Stimulated activated CD4-positive, alpha-beta T cell treated with anti-CD3 and anti-CD28 coated beads, Interleukin-15, amount 100 ng/mL, for 1 hour (primary cell): ENCODE measurements around the gene PROK2.
A peak's percentile ranks its signal among the peaks of the same experiment; 100 is the strongest.

Source experiments
- DNase-seq, 2 donors: peaks; one replicate each; pipeline ENCODE4 v3.0.0-alpha.2; 2020; ENCODE audit warnings: low read depth in 1 of 2, low spot score in 1 of 2

The PROK2 gene, protein sequence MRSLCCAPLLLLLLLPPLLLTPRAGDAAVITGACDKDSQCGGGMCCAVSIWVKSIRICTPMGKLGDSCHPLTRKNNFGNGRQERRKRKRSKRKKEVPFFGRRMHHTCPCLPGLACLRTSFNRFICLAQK

GRCh38 chr3:71784914-71785531, at the start of gene PROK2:
PROK2 (minus strand) TSS chr3:71785148; CDS start chr3:71785052, 96 bp downstream.
- peak in 1 of 2 donors; percentile 25 for DNase-seq

- DNase-seq = no peak
Measured at GRCh38 chr3:71831599-71831998, 46.7 kb upstream of the PROK2 start.

DNA sequence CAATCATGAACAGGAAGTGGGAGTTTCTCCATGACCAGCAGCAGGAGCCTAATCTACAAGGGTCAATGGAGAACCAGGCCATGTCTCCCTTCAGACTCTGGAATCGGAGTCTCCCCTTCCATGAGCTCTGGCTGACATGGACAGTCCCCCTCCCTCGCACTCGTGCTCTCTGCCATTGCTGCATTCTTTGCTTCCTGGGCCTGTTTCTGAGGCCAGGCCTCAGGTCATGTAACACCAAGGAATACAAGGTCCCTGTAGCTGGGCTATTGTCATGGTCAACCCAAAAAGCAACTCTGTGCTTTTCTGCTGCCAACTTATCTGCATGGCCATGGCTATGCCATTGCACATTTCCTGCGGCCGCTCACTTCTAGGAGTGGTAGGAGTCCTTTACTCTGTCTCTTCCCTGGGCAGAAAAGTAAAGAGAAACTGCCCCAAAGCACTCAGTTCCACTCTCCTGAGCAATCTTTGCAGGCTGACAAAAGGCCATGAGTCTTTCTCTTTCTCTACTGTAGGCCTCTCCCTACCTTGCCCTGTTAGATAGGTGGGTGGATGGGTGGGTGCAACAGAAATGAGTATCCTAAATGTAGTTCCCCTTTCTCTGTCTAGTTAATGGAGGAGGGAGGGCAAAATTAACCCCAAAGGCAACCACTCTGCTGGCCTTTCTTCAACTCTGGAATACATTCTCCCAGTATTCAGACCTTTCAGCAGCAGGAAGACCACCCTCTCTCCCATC, 40.8 kb upstream of the PROK2 start:
- DNase-seq = no peak

- DNase-seq = no peak
Measured at GRCh38 chr3:71821116-71821515, 36.2 kb upstream of the PROK2 start.

DNA sequence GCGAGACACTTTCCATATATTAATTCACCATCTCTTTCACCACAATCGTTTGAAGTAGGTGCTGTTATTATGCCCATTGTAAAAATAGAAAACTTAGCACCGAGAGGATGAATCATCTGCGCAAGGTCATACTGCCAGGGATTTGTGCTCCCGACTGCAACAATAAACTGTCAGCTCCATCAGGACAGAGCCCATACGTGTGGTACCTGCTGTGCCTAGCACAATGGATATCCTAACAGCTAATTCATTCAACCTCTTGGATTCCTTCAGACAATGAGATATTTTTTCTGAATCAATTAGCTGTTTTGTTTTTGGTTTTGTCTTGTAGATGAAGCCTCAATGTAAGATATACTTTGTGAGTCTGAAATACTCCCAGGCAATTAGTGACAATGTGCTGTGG, 32.3 kb upstream of the PROK2 start:
- no peak for DNase-seq

DNA sequence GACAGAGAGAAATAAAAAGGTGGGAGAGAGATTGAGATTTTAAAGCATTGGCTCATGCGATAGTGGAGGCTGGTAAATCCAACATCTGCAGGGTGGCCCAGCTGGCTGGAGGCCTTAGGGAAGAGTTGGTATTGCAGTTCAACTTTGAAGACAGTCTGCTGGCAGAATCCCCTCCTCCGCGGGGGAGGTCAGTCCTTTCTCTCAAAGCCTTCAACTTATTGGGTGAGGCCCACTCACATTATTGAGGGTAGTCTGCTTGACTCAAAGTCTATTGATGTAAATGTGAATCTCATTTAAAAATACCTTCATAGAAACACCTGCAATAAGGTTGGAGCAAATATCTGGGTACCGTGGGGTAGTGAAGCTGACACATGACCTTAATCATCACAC, 31.8 kb upstream of the PROK2 start:
- no peak for DNase-seq

- DNase-seq = no peak
Measured at GRCh38 chr3:71815340-71816067, 30.6 kb upstream of the PROK2 start.

- no peak for DNase-seq
Measured at GRCh38 chr3:71813704-71814103, 28.8 kb upstream of the PROK2 start.

GRCh38 chr3:71813073-71813472, 28.1 kb upstream of the PROK2 start:
- DNase-seq = no peak

- DNase-seq = no peak
Measured at GRCh38 chr3:71810056-71810455, 25.1 kb upstream of the PROK2 start.

GRCh38 chr3:71809321-71810026, 24.5 kb upstream of the PROK2 start:
- DNase-seq = no peak

- DNase-seq = no peak
Measured at GRCh38 chr3:71806736-71807135, 21.8 kb upstream of the PROK2 start.

- DNase-seq = no peak
Measured at GRCh38 chr3:71805691-71806090, 20.7 kb upstream of the PROK2 start.

DNA sequence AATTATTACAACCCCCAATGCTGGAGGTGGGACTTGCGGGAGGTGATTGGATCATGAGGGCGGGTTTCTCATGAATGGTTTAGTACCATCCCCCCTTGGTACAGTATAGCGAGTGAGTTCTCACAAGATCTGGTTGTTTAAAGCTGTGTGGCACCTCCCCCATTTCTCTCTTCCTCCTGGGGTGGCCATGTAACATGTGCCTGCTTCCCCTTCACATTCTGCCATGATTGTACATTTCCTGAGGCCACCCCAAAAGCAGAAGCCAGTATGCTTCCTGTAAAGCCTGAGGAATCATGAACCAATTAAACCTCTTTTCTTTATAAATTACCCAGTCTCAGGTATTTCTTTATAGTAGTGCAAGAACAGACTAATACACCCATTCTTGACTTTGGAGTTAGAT, 20.3 kb upstream of the PROK2 start:
- DNase-seq = no peak

GRCh38 chr3:71803248-71803647, 18.3 kb upstream of the PROK2 start:
- no peak for DNase-seq

DNA sequence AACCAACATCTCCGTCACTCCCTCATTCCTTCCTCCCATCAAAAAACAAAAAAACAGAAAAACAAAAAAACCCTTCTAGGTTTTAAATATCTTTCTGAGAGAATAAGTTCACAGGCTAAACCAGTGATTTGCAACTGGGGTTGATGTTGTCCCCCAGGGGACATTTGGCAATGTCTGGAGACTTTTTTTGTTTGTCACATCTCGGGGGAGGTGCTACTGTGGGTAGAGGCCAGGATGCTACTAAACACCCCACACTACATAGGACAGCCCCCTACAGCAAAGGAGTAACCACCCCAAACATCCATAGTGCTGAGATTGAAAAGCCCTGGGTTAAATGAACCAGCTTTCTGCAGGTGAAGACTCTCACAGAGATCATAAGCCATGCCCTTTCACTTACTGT, 17.0 kb upstream of the PROK2 start:
- no peak for DNase-seq

GRCh38 chr3:71800023-71800422, 15.1 kb upstream of the PROK2 start:
- DNase-seq = no peak

DNA sequence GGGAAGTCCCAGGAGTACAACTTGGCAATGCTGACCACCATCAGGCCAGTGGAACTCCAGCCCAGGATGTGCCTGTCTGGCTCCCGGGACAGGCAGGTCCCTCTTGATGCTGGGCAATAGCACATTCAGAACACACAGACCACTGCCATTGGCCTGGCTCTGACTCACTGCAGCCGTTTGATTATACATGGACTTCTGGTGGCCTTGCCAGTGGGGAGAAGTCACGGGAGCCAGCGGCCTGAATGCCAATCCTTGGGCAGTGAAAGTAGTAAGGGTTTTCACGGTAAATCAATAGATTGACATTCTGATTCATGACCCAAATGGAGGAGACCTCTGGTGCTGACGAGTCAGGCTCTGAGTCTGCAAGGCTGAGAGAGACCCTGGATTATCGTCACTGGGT, 12.5 kb upstream of the PROK2 start:
- DNase-seq = no peak

GRCh38 chr3:71796290-71796689, 11.3 kb upstream of the PROK2 start:
- DNase-seq = no peak

DNA sequence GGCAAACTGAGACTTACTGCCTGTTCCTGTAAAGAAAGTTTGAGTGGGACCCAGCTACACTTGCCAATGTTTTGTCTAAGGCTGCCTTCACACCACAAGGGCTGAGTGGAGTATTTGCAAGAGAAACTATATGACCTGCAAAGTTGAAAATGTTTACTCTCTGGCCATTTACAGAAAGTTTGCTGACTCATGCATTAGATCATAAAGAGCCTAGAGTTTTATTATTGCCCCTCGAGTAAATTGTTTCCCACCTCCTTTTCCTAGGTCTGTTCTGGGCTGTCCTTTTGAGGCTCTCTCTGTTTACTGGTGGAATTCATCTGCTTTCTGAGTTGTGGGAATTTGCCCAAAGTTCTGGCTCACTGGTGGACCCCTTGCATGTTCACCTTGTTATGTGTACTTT, 6.7 kb upstream of the PROK2 start:
- no peak for DNase-seq

- no peak for DNase-seq
Measured at GRCh38 chr3:71789922-71790321, 5.0 kb upstream of the PROK2 start.
